Left cardiac atrium (tissue), 4 donors: Measurements from ENCODE around the gene GOLGA5. TPM values are rescaled to one million over a fixed set of nuclear protein-coding genes. Genes with fewer than 3 reads are reported as not detected.
"Not testable (repeated sequence)": the region's sequence is repeated elsewhere in the genome, so short reads cannot be mapped to it uniquely, and the experiment has no call there.

Experiments used
- ATAC-seq, 2 donors: fragments of 200-7000 bp; cut with Tn5 transposase; one replicate each; pipeline ENCODE4 v1.9.1; 2020; ENCODE audit warnings: mild to moderate bottlenecking in 2 of 2, moderate library complexity in 2 of 2
- DNase-seq: peaks from one replicate; pipeline ENCODE4 v3.0.0-alpha.2; 2020
- intact Hi-C, 2 donors: fragments of 100-400 bp; cut with DNase I; formaldehyde crosslinking; loops; one replicate each; pipeline versions ENCODE4 v1.14.1 to v1.15.1; 2022 to 2023
- long read RNA-seq: library from polyadenylated mRNA; unstranded; transcript quantifications from one replicate; pipeline ENCODE4 v2.0.0, GENCODE V29; 2021
- total RNA-seq, 2 donors: library from RNA; stranded (reverse); fragmentation: NEBNext Ultra II Directional; extraction: Animal tissue kit (Norgen Biotek cat#: 25700); gene quantifications; one replicate each; pipeline ENCODE4 v1.2.1, GENCODE V29; 2021
- donor health status: DM: no; HTN: yes; CAD: no.
- donor health status: DM: no; HTN: yes; CAD: no; lungs with severe emphysema.
- donor health status: DM: yes; HTN: yes; CAD: no.
- donor health status: Dilated cardiomyopathy.

The GOLGA5 gene
- 10 to 100 TPM; 19.9 to 30.5 TPM for total RNA-seq
- long read RNA-seq, transcript GOLGA5-201 (13 exons, 2,969 nt): major isoform, 46 of 55 reads
- long read RNA-seq, partial matches to known transcripts: 3 of 55 reads
- long read RNA-seq, other reads (novel, unspliced or antisense): 6 of 55 reads

GRCh38 chr14:92793709-92794546 lies at the start of gene GOLGA5:
Gene GOLGA5, plus strand, starts transcription at chr14:92794305. Its CDS starts 3,133 bp downstream, at chr14:92797438.
- intact Hi-C loops: no loop called here
- peak; percentile 99 to 100 for ATAC-seq
- peak; percentile 98 for DNase-seq

GRCh38 chr14:92747701-92748258 lies 46.3 kb upstream of the GOLGA5 start:
- intact Hi-C loops: no loop called here
- ATAC-seq (peak; percentile 2 to 9), DNase-seq (no peak)

DNA sequence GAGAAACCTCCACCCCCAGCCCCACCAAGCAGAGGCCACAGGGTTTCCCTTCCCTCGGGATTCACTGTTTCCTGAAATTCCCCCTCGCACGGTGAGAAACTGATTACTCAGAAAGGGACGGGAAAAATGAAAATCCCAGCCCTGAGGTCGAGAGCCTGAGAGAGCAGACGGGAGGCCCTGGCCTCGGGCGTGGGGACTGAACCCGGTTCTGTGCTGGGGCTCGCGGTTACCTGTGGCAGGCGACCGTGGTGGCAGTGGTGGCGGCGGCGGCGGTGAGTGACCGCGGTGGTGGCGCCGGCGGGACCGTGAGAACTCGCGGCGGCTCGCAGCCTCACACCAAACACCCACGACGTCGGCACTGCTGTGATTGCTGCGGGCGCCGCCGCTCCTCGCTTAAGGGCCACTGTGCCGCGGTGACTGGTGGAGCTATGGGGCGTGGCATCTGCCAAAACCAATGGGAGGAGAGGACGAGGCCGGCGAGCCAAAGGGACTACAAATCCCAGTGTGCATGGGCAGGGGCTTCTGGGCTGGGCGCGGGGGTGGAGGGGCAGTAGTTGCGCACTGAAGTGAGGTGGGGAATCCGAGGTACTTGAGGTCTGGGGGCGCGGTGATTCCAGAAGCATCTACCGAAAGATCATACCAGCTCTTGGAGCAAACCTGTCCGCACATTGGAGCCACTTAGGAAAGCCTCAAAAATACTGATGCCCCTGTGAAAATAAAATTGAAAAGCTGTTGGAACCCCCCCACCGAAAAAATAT lies 45.7 kb upstream of the GOLGA5 start, which contains the start of gene LGMN:
TSS of gene LGMN (minus strand) at position 369 of the 758 bp plus-strand sequence. CDS start 15,841 bp downstream, outside the sequence.
- peak; percentile 98 for DNase-seq
- intact Hi-C loops: no loop called here
- ATAC-seq: peak; percentile 96 to 99

- ATAC-seq, DNase-seq, intact Hi-C loops: not testable (repeated sequence)
Measured at GRCh38 chr14:92750222-92750728, 43.8 kb upstream of the GOLGA5 start.

DNA sequence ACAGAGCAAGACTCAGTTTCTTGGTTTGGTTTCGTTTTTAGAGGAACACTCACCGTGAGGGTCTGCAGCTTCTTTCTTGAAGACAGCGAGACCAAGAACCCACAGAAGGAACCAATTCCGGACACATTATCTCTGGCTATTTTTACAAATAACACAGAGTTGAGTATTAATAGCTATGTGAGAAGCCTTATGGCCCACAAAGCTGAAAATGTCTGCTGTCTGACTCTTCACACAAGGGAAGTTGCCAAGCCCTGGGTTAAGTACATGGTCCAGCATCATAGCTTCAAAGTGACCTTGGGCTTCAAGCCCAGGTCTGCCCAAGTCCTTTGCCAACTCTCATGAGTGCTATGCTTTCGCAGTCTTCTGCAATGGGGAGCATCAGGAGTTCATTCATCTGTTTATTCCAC lies 43.1 kb upstream of the GOLGA5 start:
- intact Hi-C loops: no loop called here
- ATAC-seq (peak; percentile 29 to 69), DNase-seq (peak; percentile 31)

DNA sequence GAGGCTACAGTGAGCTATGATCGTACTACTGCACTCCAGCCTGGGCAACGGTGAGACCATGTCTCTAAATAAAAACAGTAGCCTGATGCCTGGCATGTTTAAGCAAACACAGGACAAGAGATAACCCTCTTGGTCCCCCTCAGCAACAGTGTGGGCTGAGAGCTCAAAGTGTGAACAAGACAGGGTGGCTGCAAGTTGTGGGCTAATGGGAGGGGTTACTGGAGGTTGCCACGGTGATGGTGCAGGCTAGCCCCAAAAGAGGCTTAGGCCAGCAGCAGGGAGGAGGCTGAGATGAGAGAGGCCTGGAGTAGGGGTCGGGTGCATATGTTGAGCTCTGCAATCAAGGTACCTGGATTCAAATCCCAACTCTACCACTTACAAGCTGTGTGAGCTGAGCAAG lies 42.3 kb upstream of the GOLGA5 start:
- DNase-seq (no peak), ATAC-seq (no peak)
- intact Hi-C loops: no loop called here

DNA sequence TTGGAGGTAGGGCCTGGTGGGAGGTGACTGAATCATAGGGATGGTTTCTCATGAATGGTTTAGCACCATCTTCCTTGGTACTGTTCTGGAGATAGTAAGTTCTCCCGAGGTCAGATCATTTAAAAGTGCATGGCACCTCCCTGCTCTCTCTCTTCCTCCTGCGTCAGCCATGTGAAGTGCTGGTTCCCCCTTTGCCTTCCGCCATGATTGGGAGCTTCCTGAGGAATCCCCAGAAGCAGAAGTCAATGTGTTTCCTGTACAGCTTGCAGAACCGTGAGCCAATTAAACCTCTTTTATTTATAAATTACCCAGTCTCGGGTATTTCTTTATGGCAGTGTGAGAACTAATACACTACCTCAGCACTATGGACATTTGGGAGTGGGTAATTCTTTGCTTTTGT lies 40.9 kb upstream of the GOLGA5 start:
- no peak for DNase-seq
- intact Hi-C loops: no loop called here
- no peak for ATAC-seq

- DNase-seq (no peak), ATAC-seq (no peak)
- intact Hi-C loops: no loop called here
Measured at GRCh38 chr14:92754966-92755365, 39.1 kb upstream of the GOLGA5 start.

- no peak for DNase-seq
- no peak for ATAC-seq
- intact Hi-C loops: no loop called here
Measured at GRCh38 chr14:92755495-92755894, 38.6 kb upstream of the GOLGA5 start.

- ATAC-seq (no peak), DNase-seq (no peak)
- intact Hi-C loops: no loop called here
Measured at GRCh38 chr14:92756446-92756845, 37.7 kb upstream of the GOLGA5 start.

DNA sequence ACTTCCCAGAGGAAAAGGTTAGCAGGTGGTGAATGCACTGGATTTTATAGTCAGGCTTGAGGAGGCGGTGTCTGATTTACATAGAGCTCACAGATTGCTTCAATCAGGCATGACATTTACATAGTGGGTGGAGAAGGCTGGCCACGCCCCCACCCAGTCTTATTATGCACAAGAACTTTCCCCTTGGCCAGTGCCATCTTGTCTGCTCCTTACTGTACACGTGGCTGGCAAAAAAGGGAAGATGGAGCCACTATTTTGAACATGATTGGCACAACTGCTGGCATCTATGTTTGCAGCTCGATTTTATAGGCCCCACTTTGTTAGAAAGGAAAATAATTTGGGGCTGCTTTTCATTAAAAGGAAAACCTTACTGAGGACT lies 34.8 kb upstream of the GOLGA5 start:
- ATAC-seq: peak in 1 of 2 donors; percentile 35
- intact Hi-C loops: no loop called here
- no peak for DNase-seq

DNA sequence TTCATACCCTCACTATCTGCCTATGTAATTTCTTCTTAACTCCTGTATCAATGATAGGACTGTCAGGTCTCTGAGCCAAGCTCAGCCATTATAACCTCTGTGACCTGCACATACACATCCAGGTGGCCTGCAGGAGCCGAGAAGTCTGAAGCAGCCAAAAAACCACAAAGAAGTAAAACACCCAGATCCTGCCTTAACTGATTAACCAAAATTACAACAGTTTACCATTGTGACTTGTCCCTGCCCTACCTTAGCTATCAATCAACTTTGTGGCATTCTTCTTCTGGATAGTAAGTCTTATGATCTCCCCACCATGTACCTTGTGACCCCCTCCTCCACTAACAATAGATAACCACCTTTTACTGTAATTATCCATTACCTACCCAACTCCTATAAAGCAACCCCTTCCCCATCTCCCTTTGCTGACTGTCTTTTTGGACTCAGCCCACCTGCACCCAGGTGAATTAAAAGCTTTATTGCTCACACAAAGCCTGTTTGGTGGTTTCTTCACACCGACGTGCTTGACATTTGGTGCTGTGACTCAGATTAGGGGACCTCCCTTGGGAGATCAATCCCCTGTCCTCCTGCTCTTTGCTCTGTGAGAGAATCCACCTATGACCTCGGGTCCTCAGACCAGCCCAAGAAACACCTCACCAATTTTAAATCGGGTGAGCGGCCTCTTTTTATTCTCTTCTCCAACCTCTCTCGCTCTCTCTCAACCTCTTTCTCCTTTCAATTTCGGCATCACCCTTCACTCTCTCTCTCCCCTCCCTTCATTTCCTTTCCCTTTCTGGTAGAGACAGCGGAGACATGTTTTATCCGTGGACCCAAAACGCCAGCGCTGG lies 34.2 kb upstream of the GOLGA5 start:
- intact Hi-C loops: no loop called here
- ATAC-seq (no peak), DNase-seq (no peak)

GRCh38 chr14:92760524-92760805 lies 33.6 kb upstream of the GOLGA5 start:
- DNase-seq (no peak), ATAC-seq (no peak)
- intact Hi-C loops: no loop called here

- intact Hi-C loops, DNase-seq: not testable (repeated sequence)
- ATAC-seq: peak in 1 of 2 donors; percentile 50
Measured at GRCh38 chr14:92763666-92764631, 30.2 kb upstream of the GOLGA5 start.

DNA sequence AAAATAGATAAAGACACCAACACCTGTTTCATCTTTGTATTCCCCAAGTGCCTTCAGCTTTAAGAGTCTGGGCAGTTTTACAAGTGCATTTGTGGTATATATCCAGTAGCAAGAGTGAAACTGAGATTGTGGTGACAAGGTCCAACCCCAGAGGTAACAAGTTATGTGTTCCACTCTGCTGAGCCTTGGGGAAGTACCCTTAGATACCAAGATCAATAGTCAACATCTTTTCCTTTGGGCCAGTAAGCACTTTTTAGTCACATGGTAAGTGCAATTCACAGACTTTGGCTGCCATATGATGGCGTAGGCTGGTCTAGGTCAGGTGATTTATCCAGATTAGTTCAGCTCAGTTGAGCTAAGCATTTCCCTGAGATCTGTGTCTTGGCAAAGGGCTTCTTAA lies 25.9 kb upstream of the GOLGA5 start:
- intact Hi-C loops, DNase-seq: not testable (repeated sequence)
- ATAC-seq: peak; percentile 27 to 72

DNA sequence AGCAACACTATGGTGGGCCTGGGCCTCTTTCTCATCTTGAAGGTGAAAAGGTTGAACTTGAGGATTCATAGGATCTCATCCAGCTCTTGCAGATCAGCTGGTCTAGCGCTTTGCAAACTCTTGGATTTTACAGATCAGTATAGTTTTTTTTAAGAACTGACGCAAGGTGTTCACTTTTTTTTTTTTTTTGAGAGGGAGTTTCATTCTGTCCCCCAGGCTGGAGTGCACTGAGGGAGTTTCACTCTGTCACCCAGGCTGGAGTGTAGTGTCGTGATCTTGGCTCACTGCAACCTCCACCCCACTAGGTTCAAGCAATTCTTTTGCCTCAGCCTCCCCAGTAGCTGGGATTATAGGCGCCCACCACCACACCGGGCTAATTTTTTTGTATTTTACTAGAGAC lies 25.3 kb upstream of the GOLGA5 start:
- DNase-seq (no peak), ATAC-seq (no peak)
- intact Hi-C loops: no loop called here

DNA sequence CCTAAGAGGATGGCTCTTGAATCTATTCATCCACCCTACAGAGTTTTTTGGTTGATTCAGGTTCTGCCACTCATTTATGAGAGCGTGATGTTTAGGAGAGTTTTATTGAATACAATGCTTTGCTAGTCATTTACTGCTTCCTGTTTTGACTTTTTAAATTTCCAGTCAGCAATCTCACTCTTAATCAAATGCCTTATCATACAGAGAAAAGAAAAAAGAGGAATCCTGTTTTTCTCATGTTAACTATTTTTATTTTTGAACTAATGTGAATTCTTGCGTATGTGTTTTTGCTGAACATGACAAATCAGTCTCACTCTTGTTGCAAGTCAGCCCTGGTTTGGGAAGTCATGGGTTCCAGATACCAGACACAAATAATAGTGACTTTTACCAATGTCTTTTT lies 23.6 kb upstream of the GOLGA5 start:
- peak in 1 of 2 donors; percentile 9 for ATAC-seq
- no peak for DNase-seq
- intact Hi-C loops: no loop called here

DNA sequence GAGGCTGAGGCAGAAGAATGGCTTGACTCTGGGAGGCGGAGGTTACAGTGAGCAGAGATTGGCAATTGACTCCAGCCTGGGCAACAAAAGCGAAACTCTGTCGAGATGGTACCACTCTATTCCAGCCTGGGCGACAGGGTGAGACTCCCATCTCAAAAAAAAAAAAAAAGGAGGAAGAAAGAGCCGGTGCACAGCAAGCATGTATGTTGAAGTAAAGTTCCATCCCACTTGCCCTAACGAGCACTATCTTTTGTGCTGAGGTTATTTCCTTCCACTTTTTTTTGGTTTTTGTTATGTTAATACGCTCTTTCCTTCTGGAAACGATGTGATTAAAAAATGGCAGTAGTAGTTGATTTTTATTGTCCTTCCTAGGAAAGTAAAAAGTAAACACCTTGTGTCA lies 19.5 kb upstream of the GOLGA5 start:
- intact Hi-C loops: no loop called here
- DNase-seq (no peak), ATAC-seq (peak in 1 of 2 donors; percentile 64)
